NCI-H2171 (cell line): ENCODE data around the gene RPL37.
A peak's percentile ranks its signal among the peaks of the same experiment; 100 is the strongest.
"Not testable (repeated sequence)": the region's sequence is repeated elsewhere in the genome, so short reads cannot be mapped to it uniquely, and the experiment has no call there.

Experiments used
- DNase-seq: peaks from one replicate; lab custom pipeline; 2025; lab: John Stamatoyannopoulos, UW

The RPL37 gene

DNA sequence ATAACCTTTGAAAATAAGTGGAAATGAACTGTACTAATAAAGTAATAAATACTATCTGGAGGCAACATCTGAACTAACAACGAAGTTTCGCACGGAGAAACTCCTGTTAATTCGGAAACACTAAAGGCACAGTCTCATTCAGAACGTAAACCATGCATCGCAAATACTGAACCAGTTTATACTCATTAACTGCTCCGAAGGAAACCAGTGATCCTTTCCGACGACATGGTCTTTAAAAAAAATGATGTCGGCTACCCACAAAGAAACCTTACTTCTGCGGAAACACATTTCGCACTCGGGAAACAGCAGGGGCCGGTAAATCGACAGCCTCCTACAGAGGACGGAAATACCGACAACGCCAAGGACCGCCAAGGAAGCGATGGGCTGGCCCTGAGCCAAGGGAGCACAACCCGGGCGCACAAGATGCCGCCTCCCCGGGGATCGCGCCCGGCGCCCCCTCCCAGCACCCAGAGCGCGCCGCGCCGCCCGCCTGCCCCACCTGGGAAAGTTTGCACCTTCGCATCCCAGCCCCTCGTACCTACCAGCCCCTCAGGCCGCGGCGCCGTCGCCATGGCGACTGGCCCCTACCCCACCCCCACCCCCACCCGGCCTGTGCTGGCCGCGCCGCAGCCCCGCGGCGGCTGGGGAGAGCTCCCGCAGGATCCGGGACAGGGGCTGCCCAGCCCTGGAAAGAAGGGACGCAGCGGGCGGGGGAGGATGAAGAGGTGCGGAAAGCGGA is 37.6 kb downstream of the RPL37 start:
- peak; percentile 88 for DNase-seq

GRCh38 chr5:40796487-40796889 is 38.5 kb downstream of the RPL37 start:
- no peak for DNase-seq

- DNase-seq, result not testable (repeated sequence)
Measured at GRCh38 chr5:40794877-40795276, 40.1 kb downstream of the RPL37 start.

- not testable (repeated sequence) for DNase-seq
Measured at GRCh38 chr5:40794340-40794739, 40.7 kb downstream of the RPL37 start.

- not testable (repeated sequence) for DNase-seq
Measured at GRCh38 chr5:40792691-40793090, 42.3 kb downstream of the RPL37 start.

GRCh38 chr5:40791715-40792139 is 43.3 kb downstream of the RPL37 start:
- DNase-seq, result no peak

GRCh38 chr5:40790947-40791593 is 44.0 kb downstream of the RPL37 start:
- no peak for DNase-seq

GRCh38 chr5:40788941-40789340 is 46.1 kb downstream of the RPL37 start:
- not testable (repeated sequence) for DNase-seq

DNA sequence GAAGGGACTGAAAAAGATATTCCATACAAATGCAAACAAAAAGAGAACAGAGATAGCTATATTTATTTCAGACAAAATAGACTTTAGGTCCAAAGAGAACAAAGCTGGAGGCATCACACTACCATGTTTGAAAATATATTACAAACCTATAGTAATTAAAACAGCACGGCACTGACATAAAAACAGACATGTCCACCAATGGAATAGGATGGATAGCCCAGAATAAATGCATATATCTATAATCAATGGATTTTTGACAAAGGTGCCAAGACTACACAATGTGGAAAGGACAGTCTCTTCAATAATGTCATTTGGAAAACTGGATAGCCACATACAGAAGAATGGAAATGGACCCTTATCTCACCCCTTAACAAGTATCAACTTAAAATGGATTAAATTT is 47.0 kb downstream of the RPL37 start:
- no peak for DNase-seq

DNA sequence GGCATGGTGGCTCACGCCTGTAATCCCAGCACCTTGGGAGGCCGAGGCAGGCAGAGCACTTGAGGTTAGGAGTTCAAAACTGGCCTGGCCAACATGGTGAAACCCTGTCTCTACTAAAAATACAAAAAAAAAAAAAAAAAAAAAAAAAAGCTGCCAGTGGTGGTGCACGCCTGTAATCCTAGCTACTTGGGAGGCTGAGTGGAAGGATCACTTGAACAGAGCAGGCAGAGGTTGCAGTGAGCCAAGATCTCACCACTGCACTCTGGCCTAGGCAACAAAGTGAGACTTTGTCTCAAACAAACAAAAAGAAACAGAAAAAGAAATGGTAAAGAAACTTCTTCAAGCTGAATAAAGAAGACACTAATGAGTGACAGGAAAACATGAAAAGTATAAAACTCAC is 48.4 kb downstream of the RPL37 start:
- DNase-seq, result not testable (repeated sequence)

DNA sequence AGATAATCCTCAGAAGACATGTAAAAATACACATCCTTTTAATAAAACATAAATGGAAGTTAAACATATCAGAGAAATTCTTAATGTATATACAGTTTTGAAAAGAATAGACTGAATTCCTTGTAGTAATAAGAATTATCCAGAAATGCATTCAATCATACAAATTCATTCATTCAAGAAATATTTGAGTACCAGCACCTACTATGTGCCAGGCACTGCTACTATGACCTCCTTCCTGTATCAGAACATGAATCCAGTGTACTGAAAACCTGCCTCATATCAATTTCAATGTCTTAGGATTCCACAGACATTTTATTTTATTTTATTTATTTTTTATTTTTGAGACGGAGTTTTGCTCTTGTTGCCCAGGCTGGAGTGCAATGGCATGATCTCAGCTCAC is 50.1 kb downstream of the RPL37 start:
- no peak for DNase-seq

DNA sequence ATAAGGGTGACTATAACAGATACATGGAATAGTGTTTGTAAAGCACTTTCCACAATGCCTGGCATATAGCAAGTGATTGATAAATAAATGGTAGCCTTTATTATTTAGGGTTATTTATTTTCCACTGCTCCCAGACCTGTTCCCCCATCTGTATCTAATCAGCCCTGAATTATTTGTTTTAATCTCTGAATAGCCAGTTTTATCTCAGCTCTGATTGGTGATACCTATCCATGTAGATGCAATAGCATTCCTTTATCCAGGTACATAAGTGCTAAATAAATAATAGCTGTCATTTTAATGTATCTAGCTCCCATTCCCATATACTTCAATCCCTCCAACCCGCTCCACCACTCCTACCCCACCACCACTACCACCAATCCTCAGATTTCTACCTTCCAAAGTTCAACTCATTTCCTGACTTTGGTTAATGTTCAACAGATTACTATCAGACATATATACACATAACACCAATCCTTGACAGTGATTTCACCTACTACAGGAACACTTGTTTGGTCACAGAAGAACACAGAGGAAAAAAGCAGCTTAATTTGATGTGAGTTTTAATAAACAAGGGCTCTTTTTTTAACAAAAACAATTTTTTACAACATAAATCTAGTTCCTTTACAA is 50.9 kb downstream of the RPL37 start:
- DNase-seq, result no peak

- no peak for DNase-seq
Measured at GRCh38 chr5:40781843-40782409, 53.1 kb downstream of the RPL37 start.

DNA sequence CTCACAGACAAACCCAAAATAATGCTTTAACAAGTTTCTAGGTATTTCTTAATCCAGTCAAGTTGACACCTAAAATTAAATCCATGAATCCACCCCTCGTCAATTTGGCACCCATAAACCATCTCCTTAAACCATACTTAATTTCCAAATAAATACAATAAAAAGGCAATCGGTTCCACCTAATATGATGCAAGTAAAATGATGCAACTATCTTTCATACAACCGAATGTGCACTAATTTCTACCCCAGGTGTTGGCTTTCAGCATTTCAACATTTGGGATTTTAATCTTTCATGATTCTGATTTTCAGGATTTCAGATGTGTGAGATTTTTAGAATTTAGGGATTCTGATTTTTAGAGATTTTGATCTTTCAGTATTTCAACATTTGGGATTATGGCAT is 54.2 kb downstream of the RPL37 start:
- DNase-seq, result no peak

DNA sequence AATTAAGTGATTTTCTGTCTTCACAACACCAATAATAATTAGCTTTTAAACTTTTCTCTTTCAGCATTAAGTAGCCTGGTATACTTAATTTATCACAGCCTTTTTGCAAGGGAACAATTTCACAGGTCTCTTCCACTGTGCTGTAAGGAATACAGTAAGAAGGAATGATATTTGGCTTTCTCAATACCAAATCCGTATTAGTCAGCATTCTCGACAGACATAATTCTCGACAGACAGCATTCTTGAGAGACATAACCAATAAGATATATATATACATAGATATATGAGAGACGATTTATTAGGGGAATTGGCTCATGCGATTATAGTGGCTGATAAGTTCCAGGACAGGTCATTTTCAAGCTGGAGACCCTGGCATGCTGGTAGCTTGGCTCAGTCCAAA is 54.8 kb downstream of the RPL37 start:
- DNase-seq, result no peak

- no peak for DNase-seq
Measured at GRCh38 chr5:40779561-40779960, 55.5 kb downstream of the RPL37 start.

DNA sequence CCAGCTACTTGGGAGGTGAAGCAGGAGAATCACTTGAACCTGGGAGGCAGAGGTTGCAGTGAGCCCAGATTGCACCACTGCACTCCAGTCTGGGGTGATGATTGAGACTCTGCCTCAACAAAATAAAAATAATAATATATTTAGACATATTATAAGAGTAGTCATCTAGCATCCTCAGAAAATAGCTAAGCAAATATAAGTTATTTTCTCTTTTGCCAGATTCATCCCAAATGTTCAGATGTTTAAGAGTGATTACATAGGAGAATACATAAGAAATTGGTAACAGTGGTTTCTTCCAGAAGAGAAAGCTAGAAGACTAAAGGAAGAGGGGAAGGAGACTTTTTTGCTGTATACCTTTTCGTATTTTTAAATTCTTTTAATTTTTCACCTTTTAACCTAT is 56.9 kb downstream of the RPL37 start:
- DNase-seq, result no peak

DNA sequence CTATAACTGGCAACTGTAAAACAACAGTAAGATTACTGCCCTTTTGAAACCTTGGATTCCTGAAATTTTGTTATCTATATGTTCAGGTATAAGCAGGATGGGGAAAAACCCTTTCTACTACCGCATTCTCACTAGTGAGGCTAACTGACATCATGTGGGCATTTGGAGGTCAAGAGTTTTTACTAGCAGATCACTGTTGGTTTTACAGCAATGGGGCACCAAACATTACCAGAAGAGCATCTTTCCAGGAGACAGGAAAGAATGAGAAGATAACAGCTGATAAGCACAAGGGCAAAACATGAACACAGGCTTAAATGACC is 58.4 kb downstream of the RPL37 start:
- no peak for DNase-seq

DNA sequence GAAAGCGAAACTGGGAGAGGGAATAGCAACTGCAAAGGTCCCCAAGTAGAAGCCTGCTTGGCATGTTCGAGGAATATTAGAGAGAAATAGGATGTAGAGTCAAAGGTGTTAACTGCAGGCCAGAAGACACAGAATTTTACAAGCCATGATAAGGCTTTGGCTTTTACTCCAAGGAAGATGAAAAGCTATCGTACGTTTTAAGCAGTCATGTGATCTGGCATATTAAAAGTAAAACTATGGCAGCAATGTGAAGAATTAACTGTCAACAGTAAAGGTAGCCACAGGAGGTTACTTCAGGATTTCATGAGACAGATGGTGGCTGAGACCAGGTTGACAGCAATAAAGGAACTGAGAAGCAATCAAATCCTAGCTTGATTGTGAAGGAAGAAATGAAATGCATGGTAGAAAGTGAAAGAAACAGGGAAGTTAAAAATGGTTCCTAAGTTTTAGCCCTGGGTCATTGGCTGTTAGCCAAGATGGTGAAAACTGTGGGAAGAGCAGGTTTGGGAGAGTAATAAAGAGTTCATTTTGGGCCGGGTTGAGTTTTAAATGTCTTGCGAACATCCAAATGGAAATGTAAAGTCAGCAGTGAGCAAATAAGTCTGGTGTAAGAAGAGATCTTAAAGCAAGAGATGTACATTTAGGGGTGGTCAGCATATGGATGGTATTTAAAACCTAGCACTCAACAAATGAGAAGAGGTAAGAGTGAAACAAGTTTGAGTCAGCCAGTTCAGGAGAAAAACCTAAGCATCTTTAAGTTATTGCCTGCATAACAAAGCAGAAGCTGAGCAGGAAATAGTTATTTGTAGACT is 59.0 kb downstream of the RPL37 start:
- DNase-seq, result no peak
